ENCODE measurements around the gene ITFG1.

GRCh38 chr16:47470211-47470610 is 9.3 kb upstream of the ITFG1 start:
- TF ChIP-seq, protein P1, sequence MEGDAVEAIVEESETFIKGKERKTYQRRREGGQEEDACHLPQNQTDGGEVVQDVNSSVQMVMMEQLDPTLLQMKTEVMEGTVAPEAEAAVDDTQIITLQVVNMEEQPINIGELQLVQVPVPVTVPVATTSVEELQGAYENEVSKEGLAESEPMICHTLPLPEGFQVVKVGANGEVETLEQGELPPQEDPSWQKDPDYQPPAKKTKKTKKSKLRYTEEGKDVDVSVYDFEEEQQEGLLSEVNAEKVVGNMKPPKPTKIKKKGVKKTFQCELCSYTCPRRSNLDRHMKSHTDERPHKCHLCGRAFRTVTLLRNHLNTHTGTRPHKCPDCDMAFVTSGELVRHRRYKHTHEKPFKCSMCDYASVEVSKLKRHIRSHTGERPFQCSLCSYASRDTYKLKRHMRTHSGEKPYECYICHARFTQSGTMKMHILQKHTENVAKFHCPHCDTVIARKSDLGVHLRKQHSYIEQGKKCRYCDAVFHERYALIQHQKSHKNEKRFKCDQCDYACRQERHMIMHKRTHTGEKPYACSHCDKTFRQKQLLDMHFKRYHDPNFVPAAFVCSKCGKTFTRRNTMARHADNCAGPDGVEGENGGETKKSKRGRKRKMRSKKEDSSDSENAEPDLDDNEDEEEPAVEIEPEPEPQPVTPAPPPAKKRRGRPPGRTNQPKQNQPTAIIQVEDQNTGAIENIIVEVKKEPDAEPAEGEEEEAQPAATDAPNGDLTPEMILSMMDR (IDR thresholded peaks at IDR 0.05; ENCODE audit: low read depth, low read length, poor library complexity, severe bottlenecking), result no peak
- TF ChIP-seq EZH2phosphoT487 (IDR thresholded peaks at IDR 0.05; ENCODE audit: borderline replicate concordance, low read length), result no peak
